Smooth muscle cell (in vitro differentiated cells): ENCODE results near the gene SLC4A9. TPM values are rescaled to one million over a fixed set of nuclear protein-coding genes. Genes with fewer than 3 reads are reported as not detected.

Experiments
- DNase-seq: peaks from one replicate; lab custom pipeline; 2025; ENCODE audit not compliant: unreplicated experiment; lab: John Stamatoyannopoulos, UW
- H2AFZ ChIP-seq: fragments of 200-600 bp; sonication (generic); 2 replicates; pipeline ENCODE4 v1.6.0; 2016; ENCODE audit warnings: antibody characterized with exemption, low read depth, mild to moderate bottlenecking
- H3F3A ChIP-seq: fragments of 200-600 bp; sonication (generic); 2 replicates; pipeline ENCODE4 v1.6.0; 2017; ENCODE audit warnings: antibody characterized with exemption, low read depth
- H3K27ac ChIP-seq: fragments of 200-600 bp; sonication (generic); 2 replicates; pipeline ENCODE4 v1.5.1; 2016; ENCODE audit warnings: low read depth, mild to moderate bottlenecking
- H3K27me3 ChIP-seq: fragments of 200-600 bp; sonication (generic); 2 replicates; pipeline ENCODE4 v1.6.1; 2016; ENCODE audit warnings: low read depth, mild to moderate bottlenecking
- H3K36me3 ChIP-seq: fragments of 200-600 bp; sonication (generic); 2 replicates; pipeline ENCODE4 v1.5.1; 2016; ENCODE audit warnings: low read depth
- H3K4me1 ChIP-seq: fragments of 200-600 bp; sonication (generic); 2 replicates; pipeline ENCODE4 v1.5.1; 2016; ENCODE audit warnings: low read depth
- H3K4me2 ChIP-seq: fragments of 200-600 bp; sonication (generic); 2 replicates; pipeline ENCODE4 v1.6.0; 2016; ENCODE audit warnings: mild to moderate bottlenecking
- H3K4me3 ChIP-seq: fragments of 200-600 bp; sonication (generic); 2 replicates; pipeline ENCODE4 v1.5.1; 2016; ENCODE audit warnings: mild to moderate bottlenecking
- H3K79me2 ChIP-seq: fragments of 200-600 bp; sonication (generic); 2 replicates; pipeline ENCODE4 v1.6.0; 2016; ENCODE audit warnings: low read depth, mild to moderate bottlenecking
- H3K9ac ChIP-seq: fragments of 200-600 bp; sonication (generic); 2 replicates; pipeline ENCODE4 v1.6.0; 2016; ENCODE audit warnings: low read depth
- H3K9me3 ChIP-seq: fragments of 200-600 bp; sonication (generic); replicated peaks from 2 replicates; pipeline ENCODE4 v1.5.1; 2016; ENCODE audit warnings: low read depth
- H4K20me1 ChIP-seq: fragments of 200-600 bp; sonication (generic); 2 replicates; pipeline ENCODE4 v1.6.0; 2016; ENCODE audit warnings: low read depth
- CTCF ChIP-seq: fragments of 200-600 bp; sonication (generic); IDR thresholded peaks from 2 replicates; pipeline ENCODE4 v1.5.1; 2017; ENCODE audit warnings: borderline replicate concordance, mild to moderate bottlenecking, antibody characterized with exemption; ENCODE audit not compliant: insufficient read depth, poor library complexity, severe bottlenecking
- WGBS: methylation state at CpG from one replicate; pipeline ENCODE4 v1.1.7; 2016; ENCODE audit warnings: low lambda C conversion rate; 5-methylcytosine and 5-hydroxymethylcytosine counted together
- polyA plus RNA-seq: library from polyadenylated mRNA; unstranded; fragments of >200 nt; fragmentation: Nextera tagmentation; extraction: Ambion mirVana; gene quantifications from 2 replicates; pipeline ENCODE4 v1.2.1, GENCODE V29; 2016
- total RNA-seq: library from RNA; depleted of rRNA; stranded (reverse); fragments of >200 nt; gene quantifications from 2 replicates; pipeline ENCODE4 v1.2.3, GENCODE V29; 2014

The SLC4A9 gene
- total and polyA plus RNA-seq, 2 experiments from 2014 or later, result not detected

- Histone ChIP-seq H3K4me3 (no peak overlapping the region), H3K36me3 (no peaks in the 10 kb centered on the region), H3K27me3 (no peaks in the 10 kb centered on the region), H3K9ac (no peak overlapping the region), H2AFZ (no peak overlapping the region), H3F3A (no peaks in the 10 kb centered on the region), H3K27ac (no peak overlapping the region), H3K79me2 (no peaks in the 10 kb centered on the region), H3K4me2 (no peak overlapping the region), H3K4me1 (no peaks in the 10 kb centered on the region), H3K9me3 (no peaks in the 10 kb centered on the region), H4K20me1 (no peaks in the 10 kb centered on the region)
- 94% methylated on average over 3 of the region's 3 CpGs for WGBS
- no peak for DNase-seq
- TF ChIP-seq CTCF, result no peak
These were observed 11.6 kb downstream of the SLC4A9 start for GRCh38 chr5:140371356-140372151.

- Histone ChIP-seq H4K20me1 (no peaks in the 10 kb centered on the region), H3F3A (no peaks in the 10 kb centered on the region), H3K9ac (no peak overlapping the region), H3K9me3 (no peaks in the 10 kb centered on the region), H3K27ac (no peak overlapping the region), H3K27me3 (no peaks in the 10 kb centered on the region), H3K4me3 (no peak overlapping the region), H3K79me2 (no peaks in the 10 kb centered on the region), H3K4me2 (no peak overlapping the region), H2AFZ (peak overlapping the region; percentile 35), H3K36me3 (no peaks in the 10 kb centered on the region), H3K4me1 (no peaks in the 10 kb centered on the region)
- WGBS, result 50% methylated on average over 1 of the region's 2 CpGs
- peak; percentile 19 for DNase-seq
- peak; percentile 65 for TF ChIP-seq CTCF
These were observed 13.0 kb downstream of the SLC4A9 start for GRCh38 chr5:140372971-140373487.

- Histone ChIP-seq H3K79me2 (no peaks in the 10 kb centered on the region), H2AFZ (no peak overlapping the region), H3K4me2 (no peak overlapping the region), H3K27me3 (no peaks in the 10 kb centered on the region), H3K36me3 (no peaks in the 10 kb centered on the region), H3K4me3 (no peak overlapping the region), H3K4me1 (no peaks in the 10 kb centered on the region), H3K27ac (no peak overlapping the region), H3F3A (no peaks in the 10 kb centered on the region), H4K20me1 (no peaks in the 10 kb centered on the region), H3K9ac (no peak overlapping the region), H3K9me3 (no peaks in the 10 kb centered on the region)
- 93% methylated on average over 4 of the region's 4 CpGs for WGBS
- DNase-seq, result no peak
- no peak for TF ChIP-seq CTCF
These were observed 21.4 kb downstream of the SLC4A9 start for GRCh38 chr5:140381351-140381750.
